A549 (cell line): ENCODE results near the gene SCGB3A2. TPM values are rescaled to one million over a fixed set of nuclear protein-coding genes. Genes with fewer than 3 reads are reported as not detected.

Experiments used
- ATAC-seq, 2 experiments: fragments of 200-7000 bp in 1 of 2; fragments of >200 bp in 1 of 2; cut with Nextera tagmentation in 1 of 2; cut with Tn5 transposase in 1 of 2; 3 replicates each; pipeline versions ENCODE4 v1.8.0 to v1.9.1; 2018 to 2020; ENCODE audit warnings: mild to moderate bottlenecking in 1 of 2, moderate library complexity in 1 of 2
- CTCF ChIA-PET: fragments of 300-600 bp; sonication (Branson Sonifier 250); formaldehyde crosslinking; extraction: SDS; loops from one replicate; lab custom pipeline; 2021; ENCODE audit warnings: antibody characterized with exemption, inconsistent platforms; lab: Yijun Ruan, JAX
- POLR2A ChIA-PET: fragments of 350-600 bp; formaldehyde crosslinking; extraction: SDS; loops from one replicate; lab custom pipeline; 2021; ENCODE audit warnings: antibody characterized with exemption, inconsistent platforms; lab: Yijun Ruan, JAX
- DNase-seq, 2 experiments: peaks; one replicate each; pipeline versions ENCODE4 v3.0.0 to v3.0.0-alpha.2; 2011 to 2016; ENCODE audit warnings: low read depth in 1 of 2, low spot score in 1 of 2
- FAIRE-seq: peaks from 2 replicates; lab custom pipeline; 2011; peaks lifted over from hg19 to GRCh38; lab: Jason Lieb, UNC
- H3K27ac ChIP-seq, 2 experiments: fragments of >200 bp; sonication (Bioruptor Twin); formaldehyde crosslinking; 3 replicates each; pipeline ENCODE4 v1.5.1; 2016 to 2017
- H3K4me1 ChIP-seq: fragments of >200 bp; sonication (Bioruptor Twin); formaldehyde crosslinking; 3 replicates; pipeline ENCODE4 v1.6.1; 2016
- H3K4me2 ChIP-seq: fragments of >200 bp; sonication (Bioruptor Twin); formaldehyde crosslinking; 3 replicates; pipeline ENCODE4 v1.6.1; 2016
- H3K4me3 ChIP-seq: fragments of >200 bp; sonication (Bioruptor Twin); formaldehyde crosslinking; 3 replicates; pipeline ENCODE4 v1.5.1; 2016
- H3K9me3 ChIP-seq: fragments of >200 bp; sonication (Bioruptor Twin); formaldehyde crosslinking; 3 replicates; pipeline ENCODE4 v1.6.1; 2016
- ATOH8 ChIP-seq: fragments of 250-450 bp; sonication (Bioruptor Pico); IDR thresholded peaks from 2 replicates; pipeline ENCODE4 v1.5.0; 2020; ENCODE audit warnings: low read depth, mild to moderate bottlenecking, moderate library complexity
- CBX8 ChIP-seq: fragments of 200-600 bp; sonication (generic); IDR thresholded peaks from 2 replicates; pipeline ENCODE4 v1.6.1; 2016
- CHD4 ChIP-seq: fragments of 200-600 bp; sonication (generic); IDR thresholded peaks from 2 replicates; pipeline ENCODE4 v1.6.1; 2016; ENCODE audit warnings: antibody characterized with exemption, mild to moderate bottlenecking, borderline replicate concordance
- EHMT2 ChIP-seq: fragments of 200-600 bp; sonication (generic); IDR thresholded peaks from 2 replicates; pipeline ENCODE4 v1.6.1; 2016; ENCODE audit warnings: antibody characterized with exemption, low read depth, mild to moderate bottlenecking, moderate library complexity
- ELK1 ChIP-seq: fragments of 150-350 bp; IDR thresholded peaks from 2 replicates; pipeline ENCODE4 v1.6.1; 2014; ENCODE audit warnings: low read depth, mild to moderate bottlenecking, low read length
- EP300 ChIP-seq, 2 experiments: fragments of >200 bp; sonication (Bioruptor Twin); formaldehyde crosslinking; IDR thresholded peaks; 2 replicates in 1 of 2; 3 replicates in 1 of 2; pipeline ENCODE4 v1.6.1; 2016 to 2017
- ESRRA ChIP-seq: fragments of 150-350 bp; IDR thresholded peaks from 2 replicates; pipeline ENCODE4 v1.6.1; 2014; ENCODE audit warnings: mild to moderate bottlenecking, low read length, borderline replicate concordance
- GATA3 ChIP-seq: IDR thresholded peaks from 2 replicates; pipeline ENCODE4 v1.6.1; 2012; ENCODE audit warnings: borderline replicate concordance
- HES2 ChIP-seq: fragments of >200 bp; sonication (Bioruptor Twin); formaldehyde crosslinking; IDR thresholded peaks from 2 replicates; pipeline ENCODE4 v1.6.1; 2016
- MAX ChIP-seq: IDR thresholded peaks from 2 replicates; pipeline ENCODE4 v1.6.1; 2012
- MYC ChIP-seq: IDR thresholded peaks from 2 replicates; pipeline ENCODE4 v1.6.1; 2012; ENCODE audit warnings: mild to moderate bottlenecking, inconsistent platforms, low read length, improper control_type of control experiment, borderline replicate concordance
- NPAS2 ChIP-seq: fragments of 250-450 bp; sonication (Bioruptor Pico); IDR thresholded peaks from 2 replicates; pipeline ENCODE4 v1.8.0; 2022; ENCODE audit warnings: mild to moderate bottlenecking, moderate library complexity, borderline replicate concordance
- PHF8 ChIP-seq: fragments of 200-600 bp; sonication (generic); IDR thresholded peaks from 2 replicates; pipeline ENCODE4 v1.6.1; 2016; ENCODE audit warnings: low read depth, mild to moderate bottlenecking, antibody characterized with exemption, moderate library complexity, borderline replicate concordance
- POLR2A ChIP-seq: IDR thresholded peaks from 2 replicates; pipeline ENCODE4 v1.6.1; 2012; ENCODE audit warnings: mild to moderate bottlenecking, low read length
- RAD21 ChIP-seq, 2 experiments: fragments of >200 bp in 1 of 2; sonication (Bioruptor Twin) in 1 of 2; formaldehyde crosslinking in 1 of 2; IDR thresholded peaks in 1 of 2; conservative IDR thresholded peaks in 1 of 2; 2 replicates in 1 of 2; 3 replicates in 1 of 2; pipeline ENCODE4 v1.6.1; 2012 to 2018; ENCODE audit warnings: inconsistent platforms in 1 of 2
- RCOR1 ChIP-seq: fragments of 150-350 bp; IDR thresholded peaks from 2 replicates; pipeline ENCODE4 v1.6.1; 2014; ENCODE audit warnings: antibody characterized with exemption, low read length, low read depth
- REST ChIP-seq: fragments of 200-600 bp; sonication (generic); IDR thresholded peaks from 2 replicates; pipeline ENCODE4 v1.6.1; 2016; ENCODE audit warnings: antibody characterized with exemption, mild to moderate bottlenecking, moderate library complexity
- RFX5 ChIP-seq: fragments of 450-650 bp; IDR thresholded peaks from 2 replicates; pipeline ENCODE4 v1.7.1; 2014; ENCODE audit warnings: antibody characterized with exemption, mild to moderate bottlenecking, moderate library complexity
- SMC3 ChIP-seq: fragments of >200 bp; sonication (Bioruptor Twin); formaldehyde crosslinking; IDR thresholded peaks from 3 replicates; pipeline ENCODE4 v1.6.1; 2018; ENCODE audit warnings: inconsistent platforms
- SREBF2 ChIP-seq: fragments of 450-650 bp; IDR thresholded peaks from 2 replicates; pipeline ENCODE4 v1.6.1; 2014; ENCODE audit warnings: mild to moderate bottlenecking, moderate library complexity
- TFCP2L1 ChIP-seq: fragments of 250-450 bp; sonication (Bioruptor Pico); IDR thresholded peaks from 2 replicates; pipeline ENCODE4 v1.5.0; 2021; ENCODE audit warnings: mild to moderate bottlenecking
- ZFP36 ChIP-seq: fragments of 450-650 bp; IDR thresholded peaks from 2 replicates; pipeline ENCODE4 v1.6.1; 2014; ENCODE audit warnings: borderline replicate concordance; ENCODE audit not compliant: partially characterized antibody
- ZSCAN20 ChIP-seq: fragments of 250-450 bp; sonication (Bioruptor Pico); IDR thresholded peaks from 2 replicates; pipeline ENCODE4 v1.8.0; 2022; ENCODE audit warnings: mild to moderate bottlenecking, moderate library complexity
- WGBS: methylation state at CpG from one replicate; pipeline ENCODE4 v1.1.6; 2017; ENCODE audit errors: missing lambda C conversion rate; 5-methylcytosine and 5-hydroxymethylcytosine counted together
- polyA plus RNA-seq, 4 experiments: library from polyadenylated mRNA; depleted of rRNA in 3 of 4; stranded (reverse); fragments of >200 nt; fragmentation: RNase III in 1 of 4; extraction: RNeasy Plus Mini Kit Qiagen cat#74134 plus additional on column Dnase treatment in 1 of 4; gene quantifications; 2 replicates in 3 of 4; 3 replicates in 1 of 4; pipeline ENCODE4 v1.2.3, GENCODE V29; 2011 to 2017

Gene SCGB3A2
- polyA plus RNA-seq, 2 of the 4 experiments (the other 2 are of a cell fraction) = not detected

- TF ChIP-seq ESRRA (no peak), RCOR1 (no peak), CHD4 (no peak)
Measured at GRCh38 chr5:147887930-147888329, 9.4 kb downstream of the SCGB3A2 start (continued).

- Histone ChIP-seq H3K4me1 (no peaks in the 10 kb centered on the region), H3K27ac (no peak overlapping the region), H3K4me3 (no peak overlapping the region), H3K4me2 (no peak overlapping the region), H3K9me3 (no peaks in the 10 kb centered on the region)
- FAIRE-seq = no peak
- WGBS = 23% methylated on average over 3 of the region's 3 CpGs
- POLR2A ChIA-PET = no interaction called here
- CTCF ChIA-PET = interaction anchor here (1.2 kb wide), 1 partner anchor 35 kb away, joined by 3 read pairs; no protein-coding TSS in a partner anchor
- TF ChIP-seq MYC = no peak
- no peak for TF ChIP-seq GATA3
- TF ChIP-seq SREBF2 = no peak
- TF ChIP-seq, all 56 proteins: peak for 0
- no peak for ATAC-seq
- DNase-seq = no peak
Measured at GRCh38 chr5:147892696-147893296, 14.3 kb downstream of the SCGB3A2 start.

GRCh38 chr5:147893820-147894219, 15.3 kb downstream of the SCGB3A2 start:
- Histone ChIP-seq H3K4me3 (no peak overlapping the region), H3K9me3 (no peaks in the 10 kb centered on the region), H3K4me2 (no peak overlapping the region), H3K4me1 (0 out of 3 replicates have a peak, but pooled peaks cover 4% of the 10 kb centered on the region), H3K27ac (no peak overlapping the region)
- ATAC-seq (no peak), FAIRE-seq (no peak), DNase-seq (no peak)
- CTCF ChIA-PET = no interaction called here
- 3% methylated on average over 2 of the region's 2 CpGs for WGBS
- POLR2A ChIA-PET = no interaction called here
- TF ChIP-seq EHMT2 (no peak), EP300 (IDR thresholded peaks at IDR 0.05) (no peak), ZSCAN20 (no peak), SMC3 (no peak), CBX8 (no peak), ZFP36 (no peak), REST (no peak), RAD21 (conservative IDR thresholded peaks at IDR 0.05 in 1 of 2, IDR thresholded peaks at IDR 0.05 in 1 of 2) (no peak), POLR2A (no peak), CHD4 (no peak), RFX5 (no peak), ATOH8 (no peak), ELK1 (no peak), TFCP2L1 (CRISPR knock-in tag) (no peak), PHF8 (no peak), HES2 (no peak), NPAS2 (CRISPR knock-in tag) (no peak), SREBF2 (no peak), MAX (no peak)
